ENCODE data around the gene ZNF232. TPM values are rescaled to one million over a fixed set of nuclear protein-coding genes. Genes with fewer than 3 reads are reported as not detected.
"Not testable (repeated sequence)": the region's sequence is repeated elsewhere in the genome, so short reads cannot be mapped to it uniquely, and the experiment has no call there.

Gene ZNF232
- total RNA-seq, 1 donor from 2014 or later = 27.2 TPM

GRCh38 chr17:5135726-5136579 lies 24.3 kb upstream of the ZNF232 start:
- Mint-ChIP-seq H3K27ac (no peak overlapping the region), H3K9me3 (no peaks in the 10 kb centered on the region), H3K36me3 (no peaks in the 10 kb centered on the region), H3K4me3 (no peak overlapping the region), H3K27me3 (ENCODE audit: low read depth) (peaks cover 6% of the 10 kb centered on the region), H3K4me1 (no peaks in the 10 kb centered on the region)
- TF ChIP-seq CTCF (IDR thresholded peaks at IDR 0.05; ENCODE audit: unreplicated experiment) = no peak
- no peak for DNase-seq (ENCODE audit: low spot score in 2 of 2, unreplicated experiment in 2 of 2)

GRCh38 chr17:5135131-5135712 lies 23.5 kb upstream of the ZNF232 start:
- H3K4me3 Mint-ChIP-seq; H3K27me3 Mint-ChIP-seq (ENCODE audit: low read depth); DNase-seq (ENCODE audit: low spot score in 2 of 2, unreplicated experiment in 2 of 2); H3K27ac Mint-ChIP-seq; H3K9me3 Mint-ChIP-seq; H3K4me1 Mint-ChIP-seq; H3K36me3 Mint-ChIP-seq: not testable (repeated sequence)

GRCh38 chr17:5134571-5134970 lies 22.9 kb upstream of the ZNF232 start:
- not testable (repeated sequence) for H3K36me3 Mint-ChIP-seq; H3K4me1 Mint-ChIP-seq; H3K9me3 Mint-ChIP-seq; H3K27ac Mint-ChIP-seq; H3K27me3 Mint-ChIP-seq (ENCODE audit: low read depth); H3K4me3 Mint-ChIP-seq
- DNase-seq (ENCODE audit: low spot score in 2 of 2, unreplicated experiment in 2 of 2) = peak in 1 of 2 experiments; percentile 33

GRCh38 chr17:5133961-5134360 lies 22.3 kb upstream of the ZNF232 start:
- H3K36me3 Mint-ChIP-seq; H3K4me1 Mint-ChIP-seq; H3K27ac Mint-ChIP-seq; H3K9me3 Mint-ChIP-seq; H3K4me3 Mint-ChIP-seq; H3K27me3 Mint-ChIP-seq (ENCODE audit: low read depth): not testable (repeated sequence)
- DNase-seq (ENCODE audit: low spot score in 2 of 2, unreplicated experiment in 2 of 2) = peak in 1 of 2 experiments; percentile 26

- DNase-seq (ENCODE audit: low spot score in 2 of 2, unreplicated experiment in 2 of 2) = no peak
- no peaks in the 10 kb centered on the region for H3K36me3 Mint-ChIP-seq
- no peaks in the 10 kb centered on the region for H3K4me1 Mint-ChIP-seq
- H3K4me3 Mint-ChIP-seq = no peak overlapping the region
- H3K27ac Mint-ChIP-seq = no peak overlapping the region
- no peaks in the 10 kb centered on the region for H3K9me3 Mint-ChIP-seq
- peaks cover 6% of the 10 kb centered on the region for H3K27me3 Mint-ChIP-seq (ENCODE audit: low read depth)
- no peak for TF ChIP-seq CTCF (IDR thresholded peaks at IDR 0.05; ENCODE audit: unreplicated experiment)
Measured at GRCh38 chr17:5133311-5133710, 21.6 kb upstream of the ZNF232 start.

GRCh38 chr17:5132503-5133225 lies 21.0 kb upstream of the ZNF232 start:
- H3K4me3 Mint-ChIP-seq; H3K27ac Mint-ChIP-seq; H3K4me1 Mint-ChIP-seq; H3K27me3 Mint-ChIP-seq (ENCODE audit: low read depth); H3K36me3 Mint-ChIP-seq; H3K9me3 Mint-ChIP-seq: not testable (repeated sequence)
- peak in 1 of 2 experiments; percentile 20 for DNase-seq (ENCODE audit: low spot score in 2 of 2, unreplicated experiment in 2 of 2)

GRCh38 chr17:5131799-5132502 lies 20.3 kb upstream of the ZNF232 start:
- not testable (repeated sequence) for H3K4me1 Mint-ChIP-seq, H3K27ac Mint-ChIP-seq, H3K9me3 Mint-ChIP-seq, H3K4me3 Mint-ChIP-seq, H3K36me3 Mint-ChIP-seq
- peaks cover 14% of the 10 kb centered on the region for H3K27me3 Mint-ChIP-seq (ENCODE audit: low read depth)
- DNase-seq (ENCODE audit: low spot score in 2 of 2, unreplicated experiment in 2 of 2) = peak in 1 of 2 experiments; percentile 29
